ENCODE data around the gene GEMIN2.
"Not testable (repeated sequence)": the region's sequence is repeated elsewhere in the genome, so short reads cannot be mapped to it uniquely, and the experiment has no call there.

The GEMIN2 gene

DNA sequence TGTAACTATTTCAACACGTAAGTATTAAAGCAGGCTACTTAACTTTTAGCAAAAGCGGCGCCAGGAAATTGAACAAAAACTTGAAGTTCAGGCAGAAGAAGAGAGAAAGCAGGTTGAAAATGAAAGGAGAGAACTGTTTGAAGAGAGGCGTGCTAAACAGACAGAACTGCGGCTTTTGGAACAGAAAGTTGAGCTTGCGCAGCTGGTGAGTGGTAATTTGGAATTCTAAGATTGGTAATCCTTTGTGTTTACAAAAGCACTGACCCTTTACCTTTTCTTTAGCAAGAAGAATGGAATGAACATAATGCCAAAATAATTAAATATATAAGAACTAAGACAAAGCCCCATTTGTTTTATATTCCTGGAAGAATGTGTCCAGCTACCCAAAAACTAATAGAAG lies 64.9 kb downstream of the GEMIN2 start:
- no peak for DNase-seq

DNA sequence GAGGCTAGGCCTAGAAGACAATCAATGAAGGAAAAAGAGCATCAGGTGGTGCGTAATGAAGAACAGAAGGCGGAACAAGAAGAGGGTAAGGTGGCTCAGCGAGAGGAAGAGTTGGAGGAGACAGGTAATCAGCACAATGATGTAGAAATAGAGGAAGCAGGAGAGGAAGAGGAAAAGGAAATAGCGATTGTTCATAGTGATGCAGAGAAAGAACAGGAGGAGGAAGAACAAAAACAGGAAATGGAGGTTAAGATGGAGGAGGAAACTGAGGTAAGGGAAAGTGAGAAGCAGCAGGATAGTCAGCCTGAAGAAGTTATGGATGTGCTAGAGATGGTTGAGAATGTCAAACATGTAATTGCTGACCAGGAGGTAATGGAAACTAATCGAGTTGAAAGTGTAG lies 66.4 kb downstream of the GEMIN2 start:
- DNase-seq = no peak

DNA sequence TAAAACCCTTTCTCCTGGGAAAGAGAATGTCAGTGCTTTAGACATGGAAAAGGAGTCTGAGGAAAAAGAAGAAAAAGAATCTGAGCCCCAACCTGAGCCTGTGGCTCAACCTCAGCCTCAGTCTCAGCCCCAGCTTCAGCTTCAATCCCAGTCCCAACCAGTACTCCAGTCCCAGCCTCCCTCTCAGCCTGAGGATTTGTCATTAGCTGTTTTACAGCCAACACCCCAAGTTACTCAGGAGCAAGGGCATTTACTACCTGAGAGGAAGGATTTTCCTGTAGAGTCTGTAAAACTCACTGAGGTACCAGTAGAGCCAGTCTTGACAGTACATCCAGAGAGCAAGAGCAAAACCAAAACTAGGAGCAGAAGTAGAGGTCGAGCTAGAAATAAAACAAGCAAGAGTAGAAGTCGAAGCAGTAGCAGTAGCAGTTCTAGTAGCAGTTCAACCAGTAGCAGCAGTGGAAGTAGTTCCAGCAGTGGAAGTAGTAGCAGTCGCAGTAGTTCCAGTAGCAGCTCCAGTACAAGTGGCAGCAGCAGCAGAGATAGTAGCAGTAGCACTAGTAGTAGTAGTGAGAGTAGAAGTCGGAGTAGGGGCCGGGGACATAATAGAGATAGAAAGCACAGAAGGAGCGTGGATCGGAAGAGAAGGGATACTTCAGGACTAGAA lies 67.0 kb downstream of the GEMIN2 start:
- DNase-seq = no peak

DNA sequence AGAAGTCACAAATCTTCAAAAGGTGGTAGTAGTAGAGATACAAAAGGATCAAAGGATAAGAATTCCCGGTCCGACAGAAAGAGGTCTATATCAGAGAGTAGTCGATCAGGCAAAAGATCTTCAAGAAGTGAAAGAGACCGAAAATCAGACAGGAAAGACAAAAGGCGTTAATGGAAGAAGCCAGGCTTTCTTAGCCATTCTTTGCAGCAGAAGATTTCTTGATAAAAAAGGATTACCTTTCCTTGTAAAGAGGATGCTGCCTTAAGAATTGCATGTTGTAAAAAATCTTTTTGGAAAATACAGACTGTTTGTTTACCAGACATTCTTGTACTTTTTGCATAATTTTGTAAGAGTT lies 67.5 kb downstream of the GEMIN2 start:
- DNase-seq = no peak

DNA sequence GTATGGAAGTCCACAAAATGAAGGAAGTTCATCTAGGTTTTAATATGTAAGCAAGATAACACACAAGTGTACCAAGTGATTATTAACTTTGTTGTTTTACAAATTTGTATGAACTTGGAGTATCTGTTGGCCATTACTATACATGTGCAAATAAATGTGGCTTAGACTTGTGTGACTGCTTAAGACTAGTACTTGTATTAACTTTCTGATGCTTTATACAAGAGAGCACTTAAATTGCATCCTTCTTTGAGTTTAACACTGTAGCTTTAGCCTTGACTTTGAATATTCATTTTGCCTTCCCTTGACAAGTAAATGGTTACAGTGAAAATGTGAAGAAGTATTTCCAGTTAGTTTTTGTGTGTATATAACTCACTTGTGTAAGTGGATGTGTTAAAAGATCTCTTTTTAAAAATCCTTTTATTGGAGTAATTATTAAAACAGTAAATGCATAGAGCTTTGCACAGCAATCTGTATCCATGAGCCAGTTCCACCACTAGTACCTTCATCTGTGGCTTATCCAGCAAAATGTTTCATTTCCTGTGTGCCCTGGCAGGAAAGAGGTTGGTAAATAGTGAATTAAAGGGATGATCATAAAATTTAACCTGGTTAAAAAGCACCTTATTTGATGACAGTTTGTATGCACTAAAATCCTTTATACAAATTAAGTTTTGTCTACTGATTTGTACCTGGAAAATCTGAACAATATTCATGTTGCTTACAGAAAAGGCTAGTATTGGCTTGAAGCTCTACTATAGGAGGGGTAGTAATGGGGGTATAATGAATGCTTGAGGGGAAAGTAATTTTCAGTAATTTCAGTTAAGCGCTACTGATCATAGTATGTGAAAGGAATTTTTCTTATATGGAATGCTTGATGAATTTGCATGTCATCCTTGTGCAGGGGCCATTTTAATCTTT lies 68.9 kb downstream of the GEMIN2 start:
- DNase-seq = no peak

DNA sequence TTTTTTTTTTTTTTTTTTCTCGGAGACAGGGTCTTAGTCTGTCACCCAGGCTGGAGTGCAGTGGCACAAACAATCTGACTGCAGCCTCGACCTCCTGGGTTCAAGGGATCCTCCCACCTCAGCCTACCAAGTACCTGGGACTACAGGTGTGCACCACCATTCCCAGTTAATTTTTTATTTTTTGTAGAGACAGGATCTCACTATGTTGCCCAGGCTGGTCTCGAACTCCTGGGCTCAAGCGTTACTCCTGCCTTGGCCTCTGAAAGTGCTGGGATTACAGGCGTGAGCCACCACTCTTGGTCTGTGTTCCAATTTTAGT lies 69.5 kb downstream of the GEMIN2 start:
- not testable (repeated sequence) for DNase-seq

DNA sequence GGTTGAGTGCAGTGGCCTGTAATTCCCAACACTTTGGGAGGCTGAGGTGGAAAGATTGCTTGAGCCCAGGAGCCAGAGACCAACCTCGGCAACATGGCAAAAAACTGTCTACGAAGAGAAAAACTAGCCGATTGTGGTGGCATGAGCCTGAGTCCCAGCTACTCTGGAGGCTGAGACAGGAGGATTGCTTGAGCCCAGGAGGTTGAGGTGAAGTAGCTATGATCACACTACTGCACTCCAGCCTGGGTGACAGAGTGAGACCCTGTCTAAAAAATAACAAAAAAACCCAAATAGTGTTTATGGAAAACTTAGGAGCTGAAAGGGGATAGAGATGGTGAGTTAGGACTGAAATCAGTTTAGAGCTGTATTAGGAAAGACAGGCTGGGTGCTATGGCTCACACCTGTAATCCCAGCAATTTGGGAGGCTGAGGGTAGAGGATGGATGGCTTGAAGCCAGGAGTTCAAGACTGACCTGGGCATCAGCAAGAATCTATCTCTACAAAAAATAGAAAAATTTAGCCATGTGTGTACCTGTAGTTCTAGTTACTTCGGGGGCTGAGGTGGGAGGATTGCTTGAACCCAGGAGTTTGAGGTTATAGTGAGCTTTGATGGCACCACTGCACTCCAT lies 70.6 kb downstream of the GEMIN2 start:
- no peak for DNase-seq

DNA sequence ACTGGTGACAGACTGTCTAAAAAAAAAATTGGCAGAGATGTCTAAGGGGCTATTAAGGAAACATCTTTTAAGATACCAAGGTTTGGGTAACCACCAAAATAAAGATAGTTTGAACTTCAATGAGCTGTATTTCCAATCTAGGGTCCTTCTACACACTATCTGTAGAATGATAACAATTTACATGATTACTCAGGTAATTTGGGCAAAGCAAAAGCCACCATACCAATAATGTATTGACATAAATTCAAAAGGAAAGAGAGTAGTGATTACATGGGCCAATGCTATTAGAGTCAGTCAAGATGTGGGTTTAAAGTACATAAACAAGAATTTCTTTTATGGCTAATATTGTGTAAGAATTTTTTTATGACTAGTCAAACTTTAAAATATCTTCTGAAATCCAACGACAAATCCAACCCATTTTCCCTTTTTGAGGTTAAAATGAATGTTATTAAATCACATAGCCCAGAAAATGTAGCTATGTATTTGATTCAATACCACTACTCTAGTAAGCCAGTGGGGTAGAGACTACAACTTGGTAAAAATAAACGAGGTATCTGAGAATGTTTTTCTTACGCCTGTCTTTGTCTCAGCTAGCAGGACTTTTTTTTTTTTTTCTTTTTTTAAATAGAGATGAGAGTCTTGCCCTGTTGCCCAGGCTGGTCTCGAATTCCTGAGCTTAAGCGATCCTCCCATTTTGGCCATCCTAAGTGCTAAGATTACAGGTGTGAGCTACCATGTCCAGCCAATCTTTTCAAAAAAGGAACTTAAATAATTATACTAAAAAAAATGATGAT lies 71.3 kb downstream of the GEMIN2 start:
- DNase-seq = no peak
